GM19468 (cell line): ENCODE results near the gene KIF26A.
"Not testable (repeated sequence)": the region's sequence is repeated elsewhere in the genome, so short reads cannot be mapped to it uniquely, and the experiment has no call there.

Source experiments
- ATAC-seq: cut with Tn5 transposase; IDR thresholded peaks from one replicate; pipeline ENCODE4 v1.9.1; 2021; ENCODE audit warnings: mild to moderate bottlenecking, moderate library complexity, moderate number of reproducible peaks; ENCODE audit not compliant: unreplicated experiment; ENCODE audit errors: extremely low read depth

KIF26A gene

DNA sequence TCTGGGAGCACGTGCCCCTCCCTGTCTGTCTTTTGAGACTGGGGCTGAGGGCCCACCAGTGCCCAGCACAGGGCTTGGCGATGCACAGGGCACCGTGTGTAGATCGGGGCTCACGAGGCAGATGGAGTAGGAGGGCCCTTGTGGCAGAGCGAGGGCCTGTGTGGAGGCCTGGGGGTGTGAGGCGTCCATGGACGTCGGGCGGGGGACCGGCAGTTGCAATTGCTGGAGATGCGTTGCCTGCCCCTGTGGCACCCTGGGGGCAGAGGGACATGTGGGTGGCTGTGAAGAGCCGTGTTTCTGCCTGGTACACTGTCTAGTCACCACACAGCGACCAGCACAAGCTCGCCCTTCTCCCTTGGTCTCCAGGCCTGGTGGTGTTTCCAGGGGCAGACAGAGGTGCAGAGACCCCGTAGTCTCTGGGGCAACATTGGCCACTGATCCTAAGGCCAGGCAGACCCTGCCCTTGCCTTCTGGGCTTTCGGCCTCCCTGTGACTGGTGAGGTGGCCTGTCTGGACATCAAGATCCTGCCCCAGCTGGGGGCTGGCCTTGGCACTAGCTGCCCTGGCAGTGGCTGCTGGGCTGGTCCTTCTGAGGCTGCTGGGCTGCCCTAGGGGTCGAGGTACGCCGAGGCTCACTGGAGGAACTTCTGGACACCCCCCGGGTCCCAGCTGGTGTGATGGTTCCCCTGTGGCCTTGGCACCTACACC lies 14.5 kb downstream of the KIF26A start:
- no peak for ATAC-seq

- not testable (repeated sequence) for ATAC-seq
Observed at GRCh38 chr14:104153394-104153755, 15.0 kb downstream of the KIF26A start.

DNA sequence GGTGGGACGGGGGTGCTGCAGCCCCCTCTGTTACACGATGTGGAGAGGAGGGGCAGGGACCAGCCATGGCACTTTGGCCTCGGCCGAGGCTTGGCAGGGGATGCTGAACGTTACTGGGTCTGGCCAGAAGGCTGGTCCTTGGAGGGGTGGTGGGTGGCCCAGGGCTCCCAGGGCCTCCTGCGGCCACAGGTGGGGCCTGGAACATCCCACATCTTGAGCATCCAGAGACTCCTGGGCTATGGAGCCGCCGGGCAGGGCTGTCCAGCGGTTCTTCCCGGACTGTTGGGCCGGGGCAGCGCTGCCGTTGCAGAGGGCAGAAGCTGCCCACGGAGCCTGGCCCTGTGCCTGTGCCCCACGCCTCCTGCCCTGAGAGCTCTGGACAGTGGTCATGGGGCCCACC lies 15.9 kb downstream of the KIF26A start:
- no peak for ATAC-seq

DNA sequence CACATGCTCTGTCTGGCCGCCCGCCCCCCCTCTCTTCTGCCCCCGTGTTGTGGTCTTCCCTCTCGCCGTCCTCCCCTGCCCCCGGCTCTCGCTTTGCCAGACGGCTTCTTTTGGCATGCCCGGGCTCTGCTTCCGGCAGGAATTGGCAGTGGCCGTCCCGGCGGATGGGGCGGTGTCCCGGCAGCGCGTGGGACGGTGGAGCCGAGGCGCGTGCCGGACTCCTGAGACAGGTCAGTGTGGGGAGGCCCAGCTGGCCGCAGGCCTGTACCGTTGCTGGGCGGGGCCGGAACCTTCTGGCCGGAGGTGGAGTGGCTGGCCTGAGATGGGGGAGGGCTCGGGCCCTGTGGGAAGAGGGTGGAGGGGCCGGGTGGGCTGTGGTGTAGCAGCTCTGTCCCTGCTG lies 17.1 kb downstream of the KIF26A start:
- no peak for ATAC-seq

DNA sequence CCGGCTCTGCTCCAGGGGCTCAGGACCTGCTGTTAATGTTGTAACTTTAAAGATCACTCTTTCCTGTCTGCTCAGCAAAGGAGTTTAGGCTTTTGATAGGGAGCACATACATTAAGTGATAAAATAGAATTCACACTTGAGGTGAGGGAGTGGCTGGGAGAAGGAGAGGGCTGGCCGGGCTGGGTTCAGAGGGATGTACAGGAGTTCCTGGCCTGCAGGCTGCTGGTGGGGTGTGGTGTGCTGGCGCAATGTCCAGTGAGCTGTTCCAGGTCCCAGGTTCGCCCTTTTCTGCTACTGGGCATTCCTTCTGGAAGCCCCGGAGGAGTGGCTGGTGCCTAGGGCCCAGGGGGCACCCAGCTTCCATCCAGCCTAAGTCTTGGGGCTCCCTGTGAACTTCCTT lies 17.8 kb downstream of the KIF26A start:
- no peak for ATAC-seq

DNA sequence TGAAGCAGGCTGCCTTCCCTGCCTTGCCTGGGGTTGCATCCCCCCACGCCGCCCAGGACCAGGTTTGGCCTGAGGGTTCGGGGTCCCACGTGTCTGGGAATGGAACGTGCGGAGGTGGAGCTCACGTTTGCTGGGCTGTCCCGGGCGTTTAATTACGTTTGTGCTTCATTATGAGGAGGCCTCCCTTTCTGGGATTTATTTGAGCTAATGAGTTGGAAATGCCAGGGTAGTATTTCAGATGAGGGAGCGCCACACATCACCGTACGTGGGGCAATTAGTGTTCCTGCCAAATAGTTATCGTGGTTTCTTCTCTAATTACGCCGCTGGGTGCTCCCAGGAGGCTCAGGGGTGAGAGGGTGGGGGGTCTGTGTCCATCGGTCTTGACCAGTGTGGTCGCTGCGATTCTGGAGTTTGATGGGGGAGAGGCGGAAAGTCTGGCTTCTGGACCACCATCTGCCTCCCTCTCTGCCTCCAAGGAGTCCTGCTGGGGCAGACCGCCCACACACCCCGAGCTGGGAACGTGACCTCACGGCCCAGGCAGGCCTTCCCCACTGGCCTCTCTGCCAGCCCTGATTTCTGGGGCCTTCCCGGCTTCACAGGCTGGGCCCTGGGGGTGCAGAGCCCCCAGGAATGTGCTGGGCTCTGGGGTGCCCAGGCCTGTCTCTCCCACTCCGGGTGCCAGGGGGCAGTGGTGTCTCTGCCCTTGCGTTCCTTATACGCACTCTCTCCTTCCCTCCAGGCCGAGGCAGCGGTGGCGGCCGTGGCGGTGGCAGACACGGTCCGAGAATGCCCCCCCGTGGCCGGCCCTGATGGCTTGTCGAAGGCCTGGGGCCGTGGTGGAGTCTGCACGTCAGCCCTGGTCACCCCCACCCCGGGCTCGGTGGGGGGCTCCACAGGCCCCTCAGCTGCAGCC lies 18.9 kb downstream of the KIF26A start:
- ATAC-seq, result no peak

- no peak for ATAC-seq
Observed at GRCh38 chr14:104158827-104159798, 20.7 kb downstream of the KIF26A start.

GRCh38 chr14:104159990-104160389 lies 21.6 kb downstream of the KIF26A start:
- no peak for ATAC-seq

- ATAC-seq, result no peak
Observed at GRCh38 chr14:104161602-104162367, 23.4 kb downstream of the KIF26A start.

GRCh38 chr14:104162495-104162894 lies 24.1 kb downstream of the KIF26A start:
- no peak for ATAC-seq

DNA sequence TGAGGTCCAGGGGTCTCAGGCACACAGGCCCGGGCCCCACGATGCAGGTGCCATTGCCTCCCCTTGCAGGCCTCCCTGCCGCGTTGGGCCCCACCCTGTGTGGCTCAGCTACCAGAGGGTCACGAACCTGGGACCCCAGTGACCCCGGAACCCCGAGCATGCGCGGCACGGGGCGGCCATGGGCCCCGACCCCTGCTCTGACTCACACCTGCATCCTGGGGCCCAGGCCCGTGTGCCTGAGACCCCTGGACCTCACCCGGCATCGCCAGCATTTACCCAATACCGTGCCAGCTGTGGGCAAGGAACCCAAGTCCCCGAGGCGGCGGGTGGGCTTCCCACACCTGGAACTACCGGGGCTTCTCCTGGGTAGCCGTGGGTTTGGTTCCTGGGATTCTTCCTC lies 25.2 kb downstream of the KIF26A start:
- no peak for ATAC-seq

DNA sequence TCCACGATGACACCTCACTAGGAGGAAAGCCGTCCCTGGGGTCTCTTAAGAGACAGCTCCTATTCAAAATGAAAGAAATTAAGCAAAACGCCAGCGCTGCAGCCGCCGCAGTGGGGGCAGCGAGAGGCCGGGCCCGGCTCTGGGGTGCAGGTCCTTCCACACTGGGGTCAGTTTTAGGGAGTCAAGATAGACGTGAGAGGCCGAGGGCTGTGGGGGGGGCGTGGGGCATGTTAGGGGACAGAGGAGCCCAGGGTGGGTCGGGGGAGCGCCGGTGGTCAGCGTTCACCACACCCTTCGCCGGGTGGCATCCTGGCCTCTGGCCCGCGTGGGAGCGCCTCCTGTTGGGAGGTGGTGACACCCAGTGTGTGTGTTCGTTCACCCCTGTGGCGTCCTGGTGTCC lies 25.7 kb downstream of the KIF26A start:
- no peak for ATAC-seq

GRCh38 chr14:104164512-104164911 lies 26.1 kb downstream of the KIF26A start:
- no peak for ATAC-seq

GRCh38 chr14:104166698-104167097 lies 28.3 kb downstream of the KIF26A start:
- ATAC-seq, result no peak

DNA sequence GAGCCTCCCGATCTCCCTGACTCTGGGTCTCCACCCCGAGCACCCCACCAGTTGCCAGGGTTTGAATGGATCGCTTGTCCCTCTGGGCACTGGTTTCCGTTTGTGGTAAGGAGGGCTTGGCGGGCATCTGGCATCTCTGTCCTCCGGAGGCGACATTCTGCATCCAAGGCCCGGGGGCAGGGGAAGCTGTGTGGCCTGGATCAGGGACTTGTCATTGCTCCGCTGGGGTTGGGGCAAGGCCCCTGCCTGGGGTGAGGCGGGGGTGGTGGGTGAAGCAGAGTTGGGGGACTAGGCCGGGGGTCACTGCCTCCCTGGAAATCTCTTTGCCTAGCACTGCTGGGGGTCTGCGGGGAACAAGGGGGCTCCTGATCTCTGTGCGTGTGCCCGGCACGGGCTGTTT lies 30.2 kb downstream of the KIF26A start:
- no peak for ATAC-seq

DNA sequence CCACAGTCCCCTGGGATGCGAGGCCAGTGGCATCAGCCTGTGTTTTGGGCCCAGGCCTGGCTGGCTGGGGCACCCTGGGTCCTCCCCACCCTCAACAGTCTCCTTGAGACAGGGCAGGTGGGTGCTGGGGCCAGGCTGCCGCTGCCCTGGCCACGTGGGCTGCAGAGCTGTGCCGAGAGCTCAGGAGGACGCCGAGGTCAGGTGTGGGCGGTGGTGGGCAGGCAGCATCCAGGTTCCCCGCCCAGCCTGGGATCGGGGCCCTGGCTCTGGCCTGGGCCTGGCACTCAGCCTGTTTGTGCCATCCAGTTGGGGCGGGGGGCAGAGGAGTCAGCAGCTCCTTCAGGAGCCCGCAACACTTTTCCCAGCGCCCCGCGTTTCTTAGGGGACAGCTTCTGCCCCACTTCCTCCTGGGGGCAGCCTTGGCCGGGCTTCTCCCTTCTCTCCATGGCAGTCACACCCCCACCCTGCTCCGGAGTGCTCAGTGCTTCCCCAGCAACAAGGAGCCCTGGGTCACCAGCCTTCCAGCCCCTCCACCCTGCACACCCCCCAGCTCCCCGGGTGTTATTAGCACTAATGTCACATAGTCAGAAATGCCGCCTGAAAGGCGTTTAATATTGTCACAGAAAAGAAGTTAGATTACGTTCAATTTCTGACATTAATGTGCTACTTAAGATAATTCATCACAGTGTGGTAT lies 30.8 kb downstream of the KIF26A start:
- ATAC-seq, result no peak

GRCh38 chr14:104169699-104170479 lies 31.5 kb downstream of the KIF26A start:
- no peak for ATAC-seq

DNA sequence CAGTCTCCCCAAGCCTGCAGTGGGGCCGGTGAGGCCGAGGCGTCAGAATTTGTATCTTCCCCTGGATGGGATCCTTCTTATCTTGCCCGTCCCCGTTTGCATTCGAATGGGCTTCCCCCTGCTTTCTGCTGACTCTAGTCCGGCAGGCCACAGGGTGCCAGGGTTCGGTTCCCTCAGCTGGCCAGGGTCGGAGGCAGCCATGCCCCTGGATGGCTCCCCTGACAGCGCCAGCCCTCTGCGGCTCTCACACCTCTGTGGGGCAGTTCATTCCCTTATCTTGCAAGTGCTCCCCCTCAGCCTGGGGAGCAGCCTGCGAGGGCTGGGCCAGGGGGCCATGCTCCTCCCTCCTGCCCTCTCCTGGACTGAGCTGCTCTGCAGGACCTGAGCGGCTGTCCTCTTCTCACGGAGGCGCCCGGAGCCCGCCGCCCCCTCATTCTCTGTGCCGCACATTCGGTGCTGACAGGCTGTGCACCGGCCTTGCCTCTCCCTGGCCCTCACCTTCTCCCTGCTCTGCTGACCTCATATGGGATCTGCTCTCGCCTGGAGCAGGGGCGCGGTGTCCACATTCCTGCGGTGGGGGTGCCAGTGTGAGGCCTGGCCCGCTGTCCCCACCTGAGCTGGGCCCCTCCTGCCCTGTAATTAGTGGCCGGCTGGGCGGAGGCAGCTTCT lies 32.8 kb downstream of the KIF26A start:
- ATAC-seq, result no peak
